Activated CD8-positive, alpha-beta T cell treated with anti-CD3 and anti-CD28 coated beads for 36 hours (primary cell): ENCODE data around the gene DNAJC27. TPM values are rescaled to one million over a fixed set of nuclear protein-coding genes. Genes with fewer than 3 reads are reported as not detected.

Experiments
- ATAC-seq: fragments of 200-7000 bp; cut with Tn5 transposase; one replicate; pipeline ENCODE4 v1.10.0; 2021; ENCODE audit warnings: mild to moderate bottlenecking, moderate library complexity
- CTCF ChIA-PET: fragments of 350-600 bp; sonication (Branson Sonifier 250); formaldehyde crosslinking; loops from one replicate; lab custom pipeline; 2021; ENCODE audit warnings: antibody characterized with exemption; lab: Charles Lee
- POLR2A ChIA-PET: fragments of 350-600 bp; sonication (Branson Sonifier 250); formaldehyde crosslinking; loops from one replicate; lab custom pipeline; 2021; ENCODE audit warnings: antibody characterized with exemption; lab: Charles Lee
- DNase-seq: peaks from one replicate; pipeline ENCODE4 v3.0.0-alpha.2; 2020
- H3K27ac Mint-ChIP-seq: one replicate; pipeline ENCODE4 v1.8.0; 2021; ENCODE audit warnings: mild to moderate bottlenecking, mixed read lengths
- H3K27me3 Mint-ChIP-seq: one replicate; pipeline ENCODE4 v1.8.0; 2021; ENCODE audit warnings: mixed read lengths
- H3K36me3 Mint-ChIP-seq: one replicate; pipeline ENCODE4 v1.8.0; 2021; ENCODE audit warnings: low read depth, mixed read lengths
- H3K4me1 Mint-ChIP-seq: one replicate; pipeline ENCODE4 v1.8.0; 2021; ENCODE audit warnings: low read depth, mixed read lengths
- H3K4me3 Mint-ChIP-seq: one replicate; pipeline ENCODE4 v1.8.0; 2021; ENCODE audit warnings: mild to moderate bottlenecking, moderate library complexity, mixed read lengths
- H3K9me3 Mint-ChIP-seq: one replicate; pipeline ENCODE4 v1.8.0; 2021; ENCODE audit warnings: mixed read lengths
- intact Hi-C: fragments of 100-400 bp; cut with micrococcal nuclease; formaldehyde crosslinking; loops from one replicate; pipeline ENCODE4 v1.10.0; 2022
- total RNA-seq, 2 experiments: library from RNA; stranded (reverse); gene quantifications; one replicate each; pipeline ENCODE4 v1.2.3, GENCODE V29; 2021
- TF ChIP-seq, protein P1 (sequence below): fragments of 200-600 bp; IDR thresholded peaks from one replicate; pipeline ENCODE4 v1.8.0; 2022; ENCODE audit warnings: antibody characterized with exemption, mild to moderate bottlenecking

DNAJC27 gene
- total RNA-seq, 2 experiments from 2014 or later, result 5.2 to 6.6 TPM

DNA sequence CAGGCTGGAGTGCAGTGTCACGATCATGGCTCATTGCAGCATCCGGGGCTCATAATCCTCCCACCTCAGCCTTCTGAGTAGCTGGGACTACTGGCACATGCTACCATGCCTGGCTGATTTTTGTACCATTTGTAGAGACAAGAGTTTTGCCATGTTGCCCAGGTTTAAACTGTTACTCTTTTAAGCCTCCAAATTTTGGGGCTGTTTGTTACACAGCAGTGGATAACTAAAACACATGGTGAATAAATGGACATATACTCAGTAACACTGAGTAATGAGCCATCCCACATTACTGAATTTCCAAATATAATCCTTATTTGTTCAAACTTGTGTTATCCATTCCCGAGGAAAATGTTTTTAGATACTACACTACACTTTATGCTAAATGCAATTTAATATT is 61.5 kb downstream of the DNAJC27 start:
- Mint-ChIP-seq H3K27me3 (no peaks in the 10 kb centered on the region), H3K36me3 (peaks cover 46% of the 10 kb centered on the region), H3K27ac (no peak overlapping the region), H3K4me1 (peaks cover 9% of the 10 kb centered on the region), H3K9me3 (no peaks in the 10 kb centered on the region), H3K4me3 (no peak overlapping the region)
- intact Hi-C loops, result no loop called here
- no peak for ATAC-seq
- POLR2A ChIA-PET, result no interaction called here
- TF ChIP-seq, protein P1, sequence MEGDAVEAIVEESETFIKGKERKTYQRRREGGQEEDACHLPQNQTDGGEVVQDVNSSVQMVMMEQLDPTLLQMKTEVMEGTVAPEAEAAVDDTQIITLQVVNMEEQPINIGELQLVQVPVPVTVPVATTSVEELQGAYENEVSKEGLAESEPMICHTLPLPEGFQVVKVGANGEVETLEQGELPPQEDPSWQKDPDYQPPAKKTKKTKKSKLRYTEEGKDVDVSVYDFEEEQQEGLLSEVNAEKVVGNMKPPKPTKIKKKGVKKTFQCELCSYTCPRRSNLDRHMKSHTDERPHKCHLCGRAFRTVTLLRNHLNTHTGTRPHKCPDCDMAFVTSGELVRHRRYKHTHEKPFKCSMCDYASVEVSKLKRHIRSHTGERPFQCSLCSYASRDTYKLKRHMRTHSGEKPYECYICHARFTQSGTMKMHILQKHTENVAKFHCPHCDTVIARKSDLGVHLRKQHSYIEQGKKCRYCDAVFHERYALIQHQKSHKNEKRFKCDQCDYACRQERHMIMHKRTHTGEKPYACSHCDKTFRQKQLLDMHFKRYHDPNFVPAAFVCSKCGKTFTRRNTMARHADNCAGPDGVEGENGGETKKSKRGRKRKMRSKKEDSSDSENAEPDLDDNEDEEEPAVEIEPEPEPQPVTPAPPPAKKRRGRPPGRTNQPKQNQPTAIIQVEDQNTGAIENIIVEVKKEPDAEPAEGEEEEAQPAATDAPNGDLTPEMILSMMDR, result no peak
- no peak for DNase-seq
- CTCF ChIA-PET, result no interaction called here

DNA sequence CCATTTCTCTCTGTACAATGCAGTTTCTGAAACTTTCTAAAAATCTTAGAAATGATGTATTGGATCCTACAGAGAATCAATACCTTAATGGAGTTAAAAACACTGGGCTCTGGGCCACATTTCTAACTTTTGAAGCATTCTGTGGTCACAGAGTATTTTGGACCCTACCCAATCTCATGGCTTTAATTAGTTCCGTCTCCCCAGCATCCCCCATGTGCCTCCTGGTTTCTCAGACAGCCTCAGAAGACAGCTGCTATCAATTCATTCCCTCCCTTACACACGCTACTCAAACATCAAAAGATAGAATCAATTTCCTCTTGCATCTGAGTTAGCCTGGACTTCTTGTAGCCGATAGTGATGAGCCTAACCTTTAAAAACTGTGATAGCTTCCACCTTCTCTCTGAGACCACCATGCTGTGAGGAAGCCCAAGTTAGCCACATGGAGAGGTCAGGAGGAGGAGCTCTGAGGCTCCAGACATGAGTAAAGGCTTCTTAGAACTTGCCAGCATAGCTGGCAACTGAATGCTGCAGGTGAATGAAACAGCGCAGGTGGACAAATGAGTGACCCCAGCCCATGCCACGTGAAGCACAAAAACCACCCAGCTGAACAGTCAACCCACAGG is 62.1 kb downstream of the DNAJC27 start:
- ATAC-seq, result no peak
- Mint-ChIP-seq H3K9me3 (no peaks in the 10 kb centered on the region), H3K27me3 (no peaks in the 10 kb centered on the region), H3K4me3 (no peak overlapping the region), H3K27ac (no peak overlapping the region), H3K36me3 (peaks cover 43% of the 10 kb centered on the region), H3K4me1 (peaks cover 5% of the 10 kb centered on the region)
- CTCF ChIA-PET, result no interaction called here
- TF ChIP-seq, protein P1, result no peak
- DNase-seq, result no peak
- intact Hi-C loops, result no loop called here
- POLR2A ChIA-PET, result no interaction called here

DNA sequence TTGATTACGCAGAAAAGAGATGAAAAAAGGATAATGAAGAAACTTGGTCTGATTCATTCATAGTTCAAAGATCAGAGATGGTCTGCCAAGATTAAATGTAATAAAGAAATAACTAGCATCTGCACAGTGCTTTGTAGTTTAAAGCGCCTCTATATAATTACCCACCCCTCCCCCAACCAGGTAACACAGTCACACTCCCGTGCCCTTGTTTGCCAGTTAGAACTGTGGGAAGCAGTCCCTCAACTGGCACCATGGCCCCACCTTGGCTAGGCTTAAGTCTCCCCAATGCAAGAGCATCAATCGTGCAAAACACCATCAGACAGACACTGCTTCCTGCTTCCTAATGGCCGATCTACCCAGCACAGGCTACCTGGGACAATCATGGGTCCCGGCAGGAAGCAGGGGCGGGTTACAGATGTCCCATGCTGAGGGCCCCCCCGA is 63.3 kb downstream of the DNAJC27 start:
- POLR2A ChIA-PET, result no interaction called here
- no peaks in the 10 kb centered on the region for H3K9me3 Mint-ChIP-seq
- H3K4me3 Mint-ChIP-seq, result no peak overlapping the region
- no peaks in the 10 kb centered on the region for H3K27me3 Mint-ChIP-seq
- no peak overlapping the region for H3K27ac Mint-ChIP-seq
- DNase-seq (no peak), ATAC-seq (no peak)
- TF ChIP-seq, protein P1, result no peak
- intact Hi-C loops, result no loop called here
- H3K4me1 Mint-ChIP-seq, result peaks cover 4% of the 10 kb centered on the region
- H3K36me3 Mint-ChIP-seq, result peaks cover 48% of the 10 kb centered on the region
- CTCF ChIA-PET, result no interaction called here

- ChIA-PET POLR2A (no interaction called here), CTCF (no interaction called here)
- TF ChIP-seq, protein P1, result no peak
- Mint-ChIP-seq H3K4me1 (peaks cover 4% of the 10 kb centered on the region), H3K27ac (no peak overlapping the region), H3K4me3 (no peak overlapping the region), H3K36me3 (peaks cover 51% of the 10 kb centered on the region), H3K27me3 (no peaks in the 10 kb centered on the region), H3K9me3 (no peaks in the 10 kb centered on the region)
- DNase-seq (no peak), ATAC-seq (no peak)
- intact Hi-C loops, result no loop called here
These were observed 64.6 kb downstream of the DNAJC27 start for GRCh38 chr2:24907116-24907515.

DNA sequence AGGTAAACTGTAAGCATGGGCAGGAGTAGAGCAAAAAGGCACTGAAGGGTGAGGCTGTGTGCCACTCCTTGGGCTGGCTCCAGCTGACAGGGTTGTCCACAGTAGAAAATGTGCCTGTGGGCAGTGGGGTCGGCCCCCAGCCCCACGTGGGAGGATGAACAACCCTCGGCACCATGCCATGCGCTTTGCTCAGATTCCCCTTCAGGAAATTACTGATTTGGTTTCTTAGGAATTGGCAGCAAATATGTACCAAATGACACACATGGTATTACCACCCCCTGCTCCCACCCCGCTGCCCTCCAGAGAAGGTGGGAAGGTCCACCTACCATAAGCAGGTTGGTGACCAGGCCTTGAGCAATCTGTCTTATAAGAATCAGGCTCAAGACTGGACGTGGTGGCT is 65.3 kb downstream of the DNAJC27 start:
- peaks cover 4% of the 10 kb centered on the region for H3K4me1 Mint-ChIP-seq
- no peak for DNase-seq
- ChIA-PET POLR2A (no interaction called here), CTCF (no interaction called here)
- H3K4me3 Mint-ChIP-seq, result no peak overlapping the region
- H3K36me3 Mint-ChIP-seq, result peaks cover 47% of the 10 kb centered on the region
- TF ChIP-seq, protein P1, result no peak
- no peak overlapping the region for H3K27ac Mint-ChIP-seq
- intact Hi-C loops, result no loop called here
- H3K9me3 Mint-ChIP-seq, result no peaks in the 10 kb centered on the region
- H3K27me3 Mint-ChIP-seq, result no peaks in the 10 kb centered on the region
- ATAC-seq, result no peak
